LNCAP (cell line): Measurements from ENCODE around the gene FMNL1.

Source experiments
- CTCF ChIP-seq: fragments of 450-650 bp; IDR thresholded peaks from 2 replicates; pipeline ENCODE4 v1.5.1; 2017; ENCODE audit warnings: mild to moderate bottlenecking

FMNL1 gene

GRCh38 chr17:45261577-45262515, 40.2 kb downstream of the FMNL1 start, which contains the start of gene SPATA32:
Gene SPATA32, minus strand, starts transcription at chr17:45262094. Its CDS starts 78 bp downstream, at chr17:45262016.
- TF ChIP-seq CTCF = no peak

GRCh38 chr17:45262516-45263476, 41.1 kb downstream of the FMNL1 start:
- no peak for TF ChIP-seq CTCF

- TF ChIP-seq CTCF = no peak
Measured at GRCh38 chr17:45263477-45263860, 41.8 kb downstream of the FMNL1 start.

- no peak for TF ChIP-seq CTCF
Measured at GRCh38 chr17:45264430-45264829, 42.7 kb downstream of the FMNL1 start.

- no peak for TF ChIP-seq CTCF
Measured at GRCh38 chr17:45264988-45265387, 43.3 kb downstream of the FMNL1 start.

GRCh38 chr17:45265821-45266220, 44.1 kb downstream of the FMNL1 start:
- no peak for TF ChIP-seq CTCF

GRCh38 chr17:45266372-45266926, 44.8 kb downstream of the FMNL1 start:
- TF ChIP-seq CTCF = no peak
